NCI-H2107 treated with DMSO at 0.1 percent for 48 hours (cell line): Measurements from ENCODE around the gene HSDL2.
"Not testable (repeated sequence)": the region's sequence is repeated elsewhere in the genome, so short reads cannot be mapped to it uniquely, and the experiment has no call there.

Source experiments
- DNase-seq: peaks from one replicate; lab custom pipeline; 2025; ENCODE audit not compliant: unreplicated experiment; lab: John Stamatoyannopoulos, UW

HSDL2 gene

GRCh38 chr9:112393146-112393545, 13.2 kb downstream of the HSDL2 start:
- not testable (repeated sequence) for DNase-seq

GRCh38 chr9:112396416-112396815, 16.5 kb downstream of the HSDL2 start:
- no peak for DNase-seq

- DNase-seq = no peak
These were observed 17.0 kb downstream of the HSDL2 start for GRCh38 chr9:112396872-112397271.

GRCh38 chr9:112401175-112401815, 21.4 kb downstream of the HSDL2 start:
- no peak for DNase-seq

- DNase-seq = no peak
These were observed 23.8 kb downstream of the HSDL2 start for GRCh38 chr9:112403614-112404201.

- no peak for DNase-seq
These were observed 24.6 kb downstream of the HSDL2 start for GRCh38 chr9:112404508-112404932.

- DNase-seq = no peak
These were observed 28.4 kb downstream of the HSDL2 start for GRCh38 chr9:112408275-112408674.

- no peak for DNase-seq
These were observed 28.9 kb downstream of the HSDL2 start for GRCh38 chr9:112408819-112409218.

- DNase-seq = no peak
These were observed 29.9 kb downstream of the HSDL2 start for GRCh38 chr9:112409758-112410157.

GRCh38 chr9:112411626-112412027, 31.7 kb downstream of the HSDL2 start:
- no peak for DNase-seq

- not testable (repeated sequence) for DNase-seq
These were observed 33.8 kb downstream of the HSDL2 start for GRCh38 chr9:112413728-112414127.

- no peak for DNase-seq
These were observed 40.3 kb downstream of the HSDL2 start for GRCh38 chr9:112420208-112420607.

GRCh38 chr9:112421771-112422222, 41.9 kb downstream of the HSDL2 start:
- no peak for DNase-seq

- no peak for DNase-seq
These were observed 42.7 kb downstream of the HSDL2 start for GRCh38 chr9:112422417-112423148.

- DNase-seq = no peak
These were observed 50.2 kb downstream of the HSDL2 start for GRCh38 chr9:112430006-112430522.

GRCh38 chr9:112433499-112434392, 53.8 kb downstream of the HSDL2 start:
- no peak for DNase-seq

GRCh38 chr9:112434487-112434886, 54.6 kb downstream of the HSDL2 start:
- no peak for DNase-seq

- peak; percentile 8 for DNase-seq
These were observed 57.5 kb downstream of the HSDL2 start for GRCh38 chr9:112437406-112437805.

- DNase-seq = no peak
These were observed 59.3 kb downstream of the HSDL2 start for GRCh38 chr9:112439171-112439570.

GRCh38 chr9:112439825-112440224, 59.9 kb downstream of the HSDL2 start:
- DNase-seq = no peak

- no peak for DNase-seq
These were observed 63.3 kb downstream of the HSDL2 start for GRCh38 chr9:112443200-112443599.
